ENCODE data around the gene ADIPOQ. TPM values are rescaled to one million over a fixed set of nuclear protein-coding genes. Genes with fewer than 3 reads are reported as not detected.
"Not testable (repeated sequence)": the region's sequence is repeated elsewhere in the genome, so short reads cannot be mapped to it uniquely, and the experiment has no call there.

The ADIPOQ gene
- total and polyA plus RNA-seq, 10 donors = 0.11 to 0.17 (median 0.12) TPM; not detected in 7

- Histone ChIP-seq H3K27ac (no peak overlapping the region), H3K4me3 (no peak overlapping the region), H3K4me1 (peaks cover 0 to 9% (median 0%) of the 10 kb centered on the region in 6 donors), H3K36me3 (no peaks in the 10 kb centered on the region), H3K9me3 (peaks cover 0 to 4% (median 3%) of the 10 kb centered on the region in 8 donors), H3K27me3 (replicated peaks in 1 of 7) (no peaks in the 10 kb centered on the region)
- intact Hi-C loops (cut with DNase I; ENCODE audit: low total_unique reads) = no loop called here
- WGBS, 5 donors = 62 to 81% (median 67%) methylated on average over 6 of the region's 6 CpGs
- TF ChIP-seq POLR2AphosphoS5 (IDR thresholded peaks at IDR 0.05) (no peak), POLR2A (IDR thresholded peaks at IDR 0.05) (no peak), CTCF (IDR thresholded peaks at IDR 0.05 in 8 of 11, conservative IDR thresholded peaks at IDR 0.05 in 3 of 11) (no peak)
- DNase-seq = no peak
Measured at GRCh38 chr3:186852994-186853393, 10.5 kb downstream of the ADIPOQ start.

GRCh38 chr3:186854146-186854545, 11.6 kb downstream of the ADIPOQ start:
- Histone ChIP-seq H3K36me3 (no peaks in the 10 kb centered on the region), H3K27ac (no peak overlapping the region), H3K27me3 (replicated peaks in 1 of 7) (no peaks in the 10 kb centered on the region), H3K4me3 (no peak overlapping the region), H3K9me3 (peaks cover 0 to 16% (median 14%) of the 10 kb centered on the region in 8 donors), H3K4me1 (peaks cover 0 to 8% (median 0%) of the 10 kb centered on the region in 6 donors)
- WGBS, 5 donors = 95 to 98% (median 97%) methylated on average over 8 of the region's 8 CpGs
- intact Hi-C loops (cut with DNase I; ENCODE audit: low total_unique reads) = no loop called here
- DNase-seq = no peak
- TF ChIP-seq POLR2A (IDR thresholded peaks at IDR 0.05) (no peak), CTCF (IDR thresholded peaks at IDR 0.05 in 8 of 11, conservative IDR thresholded peaks at IDR 0.05 in 3 of 11) (no peak), POLR2AphosphoS5 (IDR thresholded peaks at IDR 0.05) (no peak)

GRCh38 chr3:186854954-186855353, 12.4 kb downstream of the ADIPOQ start:
- Histone ChIP-seq H3K4me1 (no peaks in the 10 kb centered on the region), H3K27me3 (replicated peaks in 1 of 7) (no peaks in the 10 kb centered on the region), H3K27ac (no peak overlapping the region), H3K4me3 (no peak overlapping the region), H3K9me3 (peaks cover 0 to 24% (median 22%) of the 10 kb centered on the region in 8 donors), H3K36me3 (no peaks in the 10 kb centered on the region)
- 0% methylated on average over 1 of the region's 1 CpG for WGBS, 5 donors
- intact Hi-C loops (cut with DNase I; ENCODE audit: low total_unique reads) = no loop called here
- TF ChIP-seq POLR2AphosphoS5 (IDR thresholded peaks at IDR 0.05) (no peak), POLR2A (IDR thresholded peaks at IDR 0.05) (no peak), CTCF (IDR thresholded peaks at IDR 0.05 in 8 of 11, conservative IDR thresholded peaks at IDR 0.05 in 3 of 11) (no peak)
- DNase-seq = no peak

GRCh38 chr3:186857743-186858142, 15.2 kb downstream of the ADIPOQ start:
- Histone ChIP-seq H3K27me3 (replicated peaks in 1 of 7) (no peaks in the 10 kb centered on the region), H3K36me3 (no peaks in the 10 kb centered on the region), H3K27ac (no peak overlapping the region), H3K4me3 (no peak overlapping the region), H3K9me3 (peaks cover 0 to 26% (median 24%) of the 10 kb centered on the region in 8 donors), H3K4me1 (no peaks in the 10 kb centered on the region)
- no peak for TF ChIP-seq CTCF (IDR thresholded peaks at IDR 0.05 in 8 of 11, conservative IDR thresholded peaks at IDR 0.05 in 3 of 11)
- TF ChIP-seq POLR2A (IDR thresholded peaks at IDR 0.05) = no peak
- TF ChIP-seq POLR2AphosphoS5 (IDR thresholded peaks at IDR 0.05) = no peak
- no peak for DNase-seq
- intact Hi-C loops (cut with DNase I; ENCODE audit: low total_unique reads) = no loop called here
- 70 to 86% (median 73%) methylated on average over 4 of the region's 4 CpGs for WGBS, 5 donors

GRCh38 chr3:186865215-186865853, 22.8 kb downstream of the ADIPOQ start:
- H3K4me1 ChIP-seq; H3K4me3 ChIP-seq; H3K27ac ChIP-seq; DNase-seq; H3K36me3 ChIP-seq; H3K27me3 ChIP-seq (replicated peaks in 1 of 7); intact Hi-C loops (cut with DNase I; ENCODE audit: low total_unique reads); H3K9me3 ChIP-seq: not testable (repeated sequence)
- no CpG with 5 or more reads among the region's 13 CpGs for WGBS, 5 donors

GRCh38 chr3:186866095-186866494, 23.6 kb downstream of the ADIPOQ start:
- H3K36me3 ChIP-seq; H3K27me3 ChIP-seq (replicated peaks in 1 of 7); intact Hi-C loops (cut with DNase I; ENCODE audit: low total_unique reads); DNase-seq; H3K9me3 ChIP-seq; H3K27ac ChIP-seq; H3K4me3 ChIP-seq: not testable (repeated sequence)
- WGBS, 5 donors = no CpG with 5 or more reads among the region's 5 CpGs
- H3K4me1 ChIP-seq = peaks cover 1 to 15% (median 7%) of the 10 kb centered on the region in 6 donors

All from spleen (tissue), 11 donors.